ELF-1 (cell line): Measurements from ENCODE around the gene DHRS7.
A peak's percentile ranks its signal among the peaks of the same experiment; 100 is the strongest.

ENCODE experiments used
- DNase-seq: peaks from one replicate; pipeline ENCODE4 v3.0.0-alpha.2; 2016; ENCODE audit warnings: low read depth, low spot score

The DHRS7 gene

GRCh38 chr14:60164712-60165546, at the start of gene DHRS7:
TSS of gene DHRS7 (minus strand) at chr14:60165398. CDS start at chr14:60165309, 89 bp downstream.
- peak; percentile 84 for DNase-seq

GRCh38 chr14:60214415-60215126, 49.4 kb upstream of the DHRS7 start:
- no peak for DNase-seq

- no peak for DNase-seq
Observed at GRCh38 chr14:60214003-60214402, 48.8 kb upstream of the DHRS7 start.

GRCh38 chr14:60212503-60213371, 47.5 kb upstream of the DHRS7 start:
- DNase-seq, result no peak

GRCh38 chr14:60211153-60211552, 46.0 kb upstream of the DHRS7 start:
- no peak for DNase-seq

- no peak for DNase-seq
Observed at GRCh38 chr14:60210703-60211102, 45.5 kb upstream of the DHRS7 start.

GRCh38 chr14:60206837-60207533, 41.8 kb upstream of the DHRS7 start:
- DNase-seq, result no peak

- no peak for DNase-seq
Observed at GRCh38 chr14:60206249-60206670, 41.1 kb upstream of the DHRS7 start.

GRCh38 chr14:60204843-60205774, 39.9 kb upstream of the DHRS7 start:
- DNase-seq, result no peak

- DNase-seq, result no peak
Observed at GRCh38 chr14:60204104-60204842, 39.1 kb upstream of the DHRS7 start.

GRCh38 chr14:60199321-60199720, 34.1 kb upstream of the DHRS7 start:
- DNase-seq, result no peak

- DNase-seq, result no peak
Observed at GRCh38 chr14:60197629-60198303, 32.6 kb upstream of the DHRS7 start.

GRCh38 chr14:60196291-60196690, 31.1 kb upstream of the DHRS7 start:
- DNase-seq, result no peak

GRCh38 chr14:60195179-60195810, 30.1 kb upstream of the DHRS7 start:
- no peak for DNase-seq

GRCh38 chr14:60189923-60190840, 25.0 kb upstream of the DHRS7 start:
- DNase-seq, result no peak

GRCh38 chr14:60188696-60189095, 23.5 kb upstream of the DHRS7 start:
- no peak for DNase-seq

GRCh38 chr14:60188115-60188514, 22.9 kb upstream of the DHRS7 start:
- no peak for DNase-seq
